HepG2 (cell line): ENCODE measurements around the gene CPB2. TPM values are rescaled to one million over a fixed set of nuclear protein-coding genes. Genes with fewer than 3 reads are reported as not detected.

Experiments
- FLYWCH1 ChIP-seq: sonication (generic); formaldehyde crosslinking; IDR thresholded peaks from 2 replicates; pipeline ENCODE4 v1.8.1; 2023; ENCODE audit warnings: mild to moderate bottlenecking, missing genetic modification reagents
- FOXJ3 ChIP-seq: sonication (generic); formaldehyde crosslinking; IDR thresholded peaks from 2 replicates; pipeline ENCODE4 v1.4.0; 2020; ENCODE audit warnings: missing genetic modification reagents, mild to moderate bottlenecking, borderline replicate concordance
- GATAD1 ChIP-seq: IDR thresholded peaks from 2 replicates; pipeline ENCODE4 v1.6.1; 2016; ENCODE audit warnings: missing genetic modification reagents, missing compliant biosample characterization
- HOXD1 ChIP-seq: sonication (generic); formaldehyde crosslinking; IDR thresholded peaks from 2 replicates; pipeline ENCODE4 v1.5.0; 2020; ENCODE audit warnings: missing genetic modification reagents
- KLF15 ChIP-seq: sonication (generic); formaldehyde crosslinking; IDR thresholded peaks from 2 replicates; pipeline ENCODE4 v1.8.1; 2023; ENCODE audit warnings: borderline replicate concordance, mild to moderate bottlenecking, inconsistent platforms, missing genetic modification reagents, mixed read lengths
- RFXANK ChIP-seq: IDR thresholded peaks from 2 replicates; pipeline ENCODE4 v1.6.1; 2016
- SAP130 ChIP-seq: IDR thresholded peaks from 2 replicates; pipeline ENCODE4 v1.6.1; 2016; ENCODE audit warnings: low read depth
- SYNCRIP ChIP-seq: fragments of 200-400 bp; formaldehyde crosslinking; IDR thresholded peaks from 2 replicates; pipeline ENCODE4 v1.6.1; 2018; ENCODE audit warnings: mild to moderate bottlenecking, low read depth, low read length; ENCODE audit not compliant: insufficient read depth
- YEATS4 ChIP-seq: sonication (generic); formaldehyde crosslinking; IDR thresholded peaks from 2 replicates; pipeline ENCODE4 v1.4.0; 2020; ENCODE audit warnings: missing genetic modification reagents, borderline replicate concordance
- ZBTB2 ChIP-seq: sonication (generic); formaldehyde crosslinking; IDR thresholded peaks from 2 replicates; pipeline ENCODE4 v1.8.0; 2022; ENCODE audit warnings: low read depth, missing genetic modification reagents
- ZKSCAN1 ChIP-seq: fragments of 150-350 bp; IDR thresholded peaks from 2 replicates; pipeline ENCODE4 v1.6.1; 2014; ENCODE audit warnings: low read length
- ZNF124 ChIP-seq: sonication (generic); formaldehyde crosslinking; IDR thresholded peaks from 2 replicates; pipeline ENCODE4 v1.4.0; 2020; ENCODE audit warnings: missing genetic modification reagents
- ZNF24 ChIP-seq: fragments of 450-650 bp; IDR thresholded peaks from 2 replicates; pipeline ENCODE4 v1.6.1; 2017; ENCODE audit warnings: antibody characterized with exemption, mild to moderate bottlenecking
- ZNF280B ChIP-seq: sonication (generic); formaldehyde crosslinking; IDR thresholded peaks from 2 replicates; pipeline ENCODE4 v1.5.0; 2020; ENCODE audit warnings: missing genetic modification reagents, mild to moderate bottlenecking, borderline replicate concordance
- ZNF34 ChIP-seq: sonication (generic); formaldehyde crosslinking; IDR thresholded peaks from 2 replicates; pipeline ENCODE4 v1.4.0; 2020; ENCODE audit warnings: mild to moderate bottlenecking, missing genetic modification reagents, borderline replicate concordance
- ZNF589 ChIP-seq: sonication (generic); formaldehyde crosslinking; conservative IDR thresholded peaks from 2 replicates; pipeline ENCODE4 v1.8.0; 2022; ENCODE audit warnings: mild to moderate bottlenecking, moderate library complexity, missing genetic modification reagents
- ZNF598 ChIP-seq: sonication (generic); formaldehyde crosslinking; IDR thresholded peaks from 2 replicates; pipeline ENCODE4 v1.5.1; 2020; ENCODE audit warnings: mild to moderate bottlenecking, missing genetic modification reagents, borderline replicate concordance
- ZNF687 ChIP-seq: sonication (generic); formaldehyde crosslinking; IDR thresholded peaks from 2 replicates; pipeline ENCODE4 v1.5.1; 2020; ENCODE audit warnings: mild to moderate bottlenecking, missing genetic modification reagents, moderate library complexity
- polyA plus RNA-seq, 8 experiments: library from polyadenylated mRNA; depleted of rRNA in 3 of 8; stranded (reverse) in 7 of 8; unstranded in 1 of 8; fragments of >200 nt; fragmentation: Illumina TruSeq in 4 of 8; extraction: Trizol in 4 of 8; gene quantifications; 2 replicates each; pipeline versions ENCODE4 v1.2.1 to v1.2.3, GENCODE V29; 2011 to 2016; ENCODE audit warnings: low read depth in 4 of 8, missing spikeins in 1 of 8, mixed read lengths in 1 of 8; ENCODE audit not compliant: insufficient read depth in 1 of 8
- total RNA-seq, 5 experiments: library from RNA; depleted of rRNA; stranded (reverse); fragments of >200 nt; fragmentation: Illumina TruSeq; extraction: Trizol; gene quantifications; 2 replicates each; pipeline ENCODE4 v1.2.3, GENCODE V29; 2016; ENCODE audit warnings: low read depth in 1 of 5
- TF ChIP-seq, protein P1 (sequence below): sonication (generic); formaldehyde crosslinking; IDR thresholded peaks from 2 replicates; pipeline ENCODE4 v1.8.1; 2022; ENCODE audit warnings: low read depth, mild to moderate bottlenecking, missing genetic modification reagents

Gene CPB2
- total and polyA plus RNA-seq, 2 of the 13 experiments (the other 11 are each of a cell fraction or from before 2014, with no cell fraction given): 125 to 140 TPM

DNA sequence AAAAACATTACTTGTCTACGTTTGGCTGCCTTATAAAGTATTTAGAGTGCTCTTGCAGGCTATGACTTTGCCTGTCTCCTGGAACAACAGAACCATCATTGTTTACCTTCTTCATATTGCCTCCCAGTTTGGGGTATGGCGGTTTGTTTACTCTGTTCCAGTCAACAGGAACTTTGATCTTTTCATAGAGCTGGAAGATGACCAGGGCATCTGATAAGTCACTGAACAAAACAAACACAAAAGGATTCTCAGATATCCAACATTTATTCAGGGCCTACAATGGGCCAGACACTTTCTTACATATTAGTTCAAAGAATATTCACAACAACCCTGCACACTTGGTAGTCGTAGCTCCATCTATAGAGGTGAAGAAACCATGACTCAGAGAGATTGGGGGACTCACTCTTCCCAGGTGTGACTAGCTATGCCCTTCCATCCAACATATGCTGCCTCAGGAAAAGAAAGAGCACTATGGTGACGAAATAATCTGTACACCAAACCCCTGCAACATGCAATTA, 38.4 kb upstream of the CPB2 start (continued):
- TF ChIP-seq ZNF280B (CRISPR knock-in tag): no peak
- no peak for TF ChIP-seq ZNF598
- TF ChIP-seq RFXANK (CRISPR knock-in tag): no peak; the same call in 1 of the 2 replicates
- TF ChIP-seq ZNF24: no peak
- TF ChIP-seq ZNF589 (CRISPR knock-in tag): peak; percentile 53; the same call in 1 of the 2 replicates
- 0 out of 2 replicates have a peak, but pooled peaks have one; percentile 53 for TF ChIP-seq ZNF124 (CRISPR knock-in tag)
- no peak for TF ChIP-seq ZNF34 (CRISPR knock-in tag)
- TF ChIP-seq, protein P1, sequence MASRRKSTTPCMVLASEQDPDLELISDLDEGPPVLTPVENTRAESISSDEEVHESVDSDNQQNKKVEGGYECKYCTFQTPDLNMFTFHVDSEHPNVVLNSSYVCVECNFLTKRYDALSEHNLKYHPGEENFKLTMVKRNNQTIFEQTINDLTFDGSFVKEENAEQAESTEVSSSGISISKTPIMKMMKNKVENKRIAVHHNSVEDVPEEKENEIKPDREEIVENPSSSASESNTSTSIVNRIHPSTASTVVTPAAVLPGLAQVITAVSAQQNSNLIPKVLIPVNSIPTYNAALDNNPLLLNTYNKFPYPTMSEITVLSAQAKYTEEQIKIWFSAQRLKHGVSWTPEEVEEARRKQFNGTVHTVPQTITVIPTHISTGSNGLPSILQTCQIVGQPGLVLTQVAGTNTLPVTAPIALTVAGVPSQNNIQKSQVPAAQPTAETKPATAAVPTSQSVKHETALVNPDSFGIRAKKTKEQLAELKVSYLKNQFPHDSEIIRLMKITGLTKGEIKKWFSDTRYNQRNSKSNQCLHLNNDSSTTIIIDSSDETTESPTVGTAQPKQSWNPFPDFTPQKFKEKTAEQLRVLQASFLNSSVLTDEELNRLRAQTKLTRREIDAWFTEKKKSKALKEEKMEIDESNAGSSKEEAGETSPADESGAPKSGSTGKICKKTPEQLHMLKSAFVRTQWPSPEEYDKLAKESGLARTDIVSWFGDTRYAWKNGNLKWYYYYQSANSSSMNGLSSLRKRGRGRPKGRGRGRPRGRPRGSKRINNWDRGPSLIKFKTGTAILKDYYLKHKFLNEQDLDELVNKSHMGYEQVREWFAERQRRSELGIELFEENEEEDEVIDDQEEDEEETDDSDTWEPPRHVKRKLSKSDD: 0 out of 2 replicates have a peak, but pooled peaks have one; percentile 41
- no peak for TF ChIP-seq ZBTB2 (CRISPR knock-in tag)
- peak; percentile 82 for TF ChIP-seq SAP130 (CRISPR knock-in tag)
- TF ChIP-seq GATAD1 (CRISPR knock-in tag): peak; percentile 49
- TF ChIP-seq SYNCRIP: no peak
- no peak for TF ChIP-seq ZKSCAN1
- no peak for TF ChIP-seq ZNF687 (CRISPR knock-in tag)
- TF ChIP-seq FLYWCH1 (CRISPR knock-in tag): no peak
- peak; percentile 58; the same call in 1 of the 2 replicates for TF ChIP-seq YEATS4
- TF ChIP-seq KLF15 (CRISPR knock-in tag): no peak
- TF ChIP-seq HOXD1 (CRISPR knock-in tag): no peak
- TF ChIP-seq FOXJ3 (CRISPR knock-in tag): peak; percentile 98
